ENCODE measurements around the gene LHX3. TPM values are rescaled to one million over a fixed set of nuclear protein-coding genes. Genes with fewer than 3 reads are reported as not detected.

Gene LHX3
- total and polyA plus RNA-seq, 2 of the 8 experiments (the other 6 are each of a cell fraction or from before 2014, with no cell fraction given) = 0.02 TPM; not detected in 1

DNA sequence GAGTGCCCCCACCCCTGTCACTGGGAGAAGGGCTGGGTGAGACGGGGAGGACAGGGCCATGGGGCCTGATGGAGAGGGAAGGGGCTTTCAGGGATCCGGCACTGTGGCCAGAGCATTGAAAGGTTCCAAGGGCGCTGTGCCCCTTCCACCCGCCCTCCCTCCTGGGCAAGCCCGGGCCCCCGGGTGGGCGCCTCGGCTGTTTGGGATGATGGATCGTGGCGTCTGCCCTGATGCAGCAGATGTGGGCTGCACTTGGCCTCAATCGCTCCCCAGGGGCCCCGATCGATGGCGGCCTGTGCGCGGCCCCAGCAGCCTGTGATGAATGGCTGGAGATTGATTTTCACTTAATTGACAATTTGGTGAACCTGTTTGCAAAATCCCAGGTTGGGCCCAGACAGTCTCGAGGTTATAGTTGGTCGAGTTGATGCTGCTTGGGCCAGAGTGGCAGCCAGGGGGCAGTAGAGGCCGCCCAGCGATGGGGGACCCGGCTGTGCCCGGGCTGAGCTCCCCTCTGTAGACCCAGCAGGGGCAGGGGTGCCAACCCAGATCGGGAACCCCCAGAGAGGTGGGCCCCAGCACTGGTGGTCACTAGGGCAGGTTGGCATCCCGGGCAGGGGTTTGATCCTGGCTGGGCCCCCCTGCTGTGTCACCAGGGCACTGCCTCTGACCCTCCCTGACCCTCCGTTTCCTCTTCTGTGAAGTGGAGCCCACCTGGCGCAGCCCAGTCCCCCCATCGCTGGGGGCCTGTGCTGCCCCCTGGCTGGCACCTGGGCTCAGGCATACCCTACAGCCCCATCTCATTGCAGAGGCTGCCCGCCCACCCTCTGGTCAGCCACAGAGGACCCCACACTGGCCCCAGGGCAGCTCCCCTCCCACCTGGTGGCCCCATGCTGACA lies 34.7 kb downstream of the LHX3 start:
- H3K27me3 ChIP-seq (replicated peaks in 1 of 4; ENCODE audit: control insufficient read depth in 3 of 4, extremely low read depth in 1 of 4, insufficient read depth in 3 of 4, low read length in 3 of 4) = no peaks in the 10 kb centered on the region
- DNase-seq (ENCODE audit: low read depth in 1 of 2, low spot score in 2 of 2) (peak in 1 of 2 experiments; percentile 92), FAIRE-seq (no peak)
- TF ChIP-seq SIRT6 (IDR thresholded peaks at IDR 0.05; ENCODE audit: low read length) (no peak), GTF2F1 (IDR thresholded peaks at IDR 0.05; ENCODE audit: borderline replicate concordance, low read depth, low read length) (no peak), CHD1 (IDR thresholded peaks at IDR 0.05; ENCODE audit: low read depth, low read length) (no peak), RAD21 (IDR thresholded peaks at IDR 0.05 in 1 of 2, conservative IDR thresholded peaks at IDR 0.05 in 1 of 2; ENCODE audit: low read depth in 2 of 2, low read length in 2 of 2) (peak; percentile 79 to 84), SP2 (IDR thresholded peaks at IDR 0.05; ENCODE audit: low read length) (no peak), EZH2 (IDR thresholded peaks at IDR 0.05; ENCODE audit: low read depth, low read length, severe bottlenecking) (no peak), KDM1A (IDR thresholded peaks at IDR 0.05; ENCODE audit: borderline replicate concordance, low read length) (no peak)
- TF ChIP-seq, protein P1, sequence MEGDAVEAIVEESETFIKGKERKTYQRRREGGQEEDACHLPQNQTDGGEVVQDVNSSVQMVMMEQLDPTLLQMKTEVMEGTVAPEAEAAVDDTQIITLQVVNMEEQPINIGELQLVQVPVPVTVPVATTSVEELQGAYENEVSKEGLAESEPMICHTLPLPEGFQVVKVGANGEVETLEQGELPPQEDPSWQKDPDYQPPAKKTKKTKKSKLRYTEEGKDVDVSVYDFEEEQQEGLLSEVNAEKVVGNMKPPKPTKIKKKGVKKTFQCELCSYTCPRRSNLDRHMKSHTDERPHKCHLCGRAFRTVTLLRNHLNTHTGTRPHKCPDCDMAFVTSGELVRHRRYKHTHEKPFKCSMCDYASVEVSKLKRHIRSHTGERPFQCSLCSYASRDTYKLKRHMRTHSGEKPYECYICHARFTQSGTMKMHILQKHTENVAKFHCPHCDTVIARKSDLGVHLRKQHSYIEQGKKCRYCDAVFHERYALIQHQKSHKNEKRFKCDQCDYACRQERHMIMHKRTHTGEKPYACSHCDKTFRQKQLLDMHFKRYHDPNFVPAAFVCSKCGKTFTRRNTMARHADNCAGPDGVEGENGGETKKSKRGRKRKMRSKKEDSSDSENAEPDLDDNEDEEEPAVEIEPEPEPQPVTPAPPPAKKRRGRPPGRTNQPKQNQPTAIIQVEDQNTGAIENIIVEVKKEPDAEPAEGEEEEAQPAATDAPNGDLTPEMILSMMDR (IDR thresholded peaks at IDR 0.05; ENCODE audit: control extremely low read depth in 1 of 3, insufficient read depth in 1 of 3, low read depth in 1 of 3, low read length in 3 of 3) = peak in 2 of 3 experiments; percentile 82 to 88; a peak in 3 of 4 replicates

More for the DNA sequence above, 34.7 kb downstream of the LHX3 start:
- Histone ChIP-seq H3K9ac (replicated peaks in 1 of 4; ENCODE audit: extremely low read depth in 1 of 4, low read depth in 3 of 4, low read length in 3 of 4) (no peak overlapping the region), H3K4me2 (ENCODE audit: insufficient read depth in 1 of 2, low read depth in 2 of 2, low read length in 2 of 2) (no peak overlapping the region), H4K20me1 (replicated peaks in 1 of 2; ENCODE audit: control insufficient read depth in 1 of 2, insufficient read depth in 2 of 2, low read length in 2 of 2) (no peaks in the 10 kb centered on the region), H4K91ac (replicated peaks; ENCODE audit: insufficient read length, low read length) (peak overlapping the region; percentile 75), H2BK15ac (ENCODE audit: low read length) (no peak overlapping the region), H3K23ac (ENCODE audit: insufficient read length) (no peak overlapping the region), H3K79me1 (ENCODE audit: low read depth, low read length) (no peaks in the 10 kb centered on the region), H3K9me3 (ENCODE audit: insufficient read depth in 2 of 2, low read depth in 1 of 2, low read length in 1 of 2) (no peaks in the 10 kb centered on the region), H3K27ac (ENCODE audit: low read depth, low read length) (no peak overlapping the region), H4K5ac (ENCODE audit: insufficient read length, low read depth, low read length) (no peak overlapping the region), H3K4me3 (ENCODE audit: extremely low read depth in 1 of 4, insufficient read depth in 2 of 4, low read depth in 3 of 4, low read length in 4 of 4) (no peak overlapping the region), H3K56ac (replicated peaks; ENCODE audit: insufficient read length, low read depth, low read length) (no peak overlapping the region), H2BK20ac (ENCODE audit: low read length) (peak overlapping the region; percentile 97; the same call in 1 of the 2 replicates), H2AFZ (ENCODE audit: low read length) (no peak overlapping the region), H2BK5ac (ENCODE audit: low read depth, low read length) (0 out of 2 replicates have a peak overlapping the region, but pooled peaks have one; percentile 98), H2AK5ac (ENCODE audit: low read depth, low read length) (no peak overlapping the region), H3K4me1 (replicated peaks in 1 of 4; ENCODE audit: control insufficient read depth in 3 of 4, insufficient read depth in 4 of 4, low read length in 3 of 4) (peaks cover 0 to 21% (median 17%) of the 10 kb centered on the region in 4 experiments; a peak in 6 of 7 replicates), H3K18ac (ENCODE audit: extremely low read depth, low read length) (peak overlapping the region; percentile 94), H3K36me3 (ENCODE audit: control insufficient read depth in 2 of 4, insufficient read depth in 4 of 4, low read length in 3 of 4) (no peaks in the 10 kb centered on the region), H2BK120ac (replicated peaks; ENCODE audit: low read depth, low read length) (no peak overlapping the region), H2BK12ac (ENCODE audit: low read depth, low read length) (peak overlapping the region; percentile 97; the same call in 1 of the 2 replicates), H3K14ac (ENCODE audit: insufficient read length) (no peak overlapping the region), H3K23me2 (ENCODE audit: low read depth, low read length) (peaks cover 5% of the 10 kb centered on the region; the same call in 1 of the 2 replicates), H3K79me2 (ENCODE audit: control insufficient read depth in 1 of 2, insufficient read depth in 2 of 2, low read length in 2 of 2) (no peaks in the 10 kb centered on the region), H4K8ac (ENCODE audit: extremely low read depth, insufficient read depth, low read length) (peak overlapping the region; percentile 75; the same call in 1 of the 2 replicates), H3K4ac (replicated peaks; ENCODE audit: insufficient read length, low read depth, low read length) (no peak overlapping the region)
- ChIA-PET POLR2A (ENCODE audit: partially characterized antibody) (interaction anchor here (1.1 to 1.9 kb wide), 4 partner anchors 13 to 24 kb away, joined by 3 to 8 read pairs (median 5); no protein-coding TSS in a partner anchor), CTCF (ENCODE audit: partially characterized antibody) (interaction anchor here (0.6 to 7.4 kb wide), 42 partner anchors 8 to 1604 kb away, joined by 3 to 62 read pairs (median 5); partner anchors contain the start of gene LHX3)
- 67% methylated on average over 28 of the region's 28 CpGs; no CpG with 5 or more reads in 1 of the 2 experiments for WGBS, 2 experiments (ENCODE audit: extremely low coverage in 1 of 2, insufficient coverage in 1 of 2, insufficient read length in 1 of 2, insufficient replicate concordance in 2 of 2, low coverage in 1 of 2, low lambda C conversion rate in 2 of 2, missing lambda C conversion rate in 1 of 2)

Data from H1 (cell line).